AML-193 (cell line): ENCODE measurements around the gene TBX3.

ENCODE experiments used
- DNase-seq, 2 experiments: peaks; one replicate each; lab custom pipeline; 2025; lab: John Stamatoyannopoulos, UW

The TBX3 gene

GRCh38 chr12:114696443-114697242 lies 12.7 kb upstream of the TBX3 start:
- no peak for DNase-seq

- no peak for DNase-seq
Measured at GRCh38 chr12:114695305-114695592, 11.3 kb upstream of the TBX3 start.

- no peak for DNase-seq
Measured at GRCh38 chr12:114694436-114695304, 10.7 kb upstream of the TBX3 start.

GRCh38 chr12:114693532-114693931 lies 9.6 kb upstream of the TBX3 start:
- no peak for DNase-seq

GRCh38 chr12:114693059-114693531 lies 9.1 kb upstream of the TBX3 start:
- DNase-seq, result no peak

GRCh38 chr12:114692186-114693058 lies 8.4 kb upstream of the TBX3 start:
- no peak for DNase-seq

GRCh38 chr12:114691763-114692185 lies 7.8 kb upstream of the TBX3 start:
- no peak for DNase-seq

GRCh38 chr12:114691196-114691595 lies 7.2 kb upstream of the TBX3 start:
- DNase-seq, result no peak

- no peak for DNase-seq
Measured at GRCh38 chr12:114690267-114691135, 6.5 kb upstream of the TBX3 start.

GRCh38 chr12:114689075-114689994 lies 5.4 kb upstream of the TBX3 start:
- DNase-seq, result no peak

GRCh38 chr12:114688256-114688845 lies 4.4 kb upstream of the TBX3 start:
- no peak for DNase-seq

- DNase-seq, result no peak
Measured at GRCh38 chr12:114687802-114688201, 3.8 kb upstream of the TBX3 start.

GRCh38 chr12:114686773-114687500 lies 3.0 kb upstream of the TBX3 start:
- no peak for DNase-seq

- no peak for DNase-seq
Measured at GRCh38 chr12:114686426-114686772, 2.4 kb upstream of the TBX3 start.

- DNase-seq, result no peak
Measured at GRCh38 chr12:114685869-114686268, 1.9 kb upstream of the TBX3 start.

- no peak for DNase-seq
Measured at GRCh38 chr12:114685320-114685781, 1.4 kb upstream of the TBX3 start.

- DNase-seq, result no peak
Measured at GRCh38 chr12:114684870-114685273, 897 bp upstream of the TBX3 start.

- DNase-seq, result no peak
Measured at GRCh38 chr12:114683709-114684097, 272 bp downstream of the TBX3 start.
